HepG2 (cell line): ENCODE data around the gene GPS1. TPM values are rescaled to one million over a fixed set of nuclear protein-coding genes. Genes with fewer than 3 reads are reported as not detected.
A peak's percentile ranks its signal among the peaks of the same experiment; 100 is the strongest.

Experiments
- AHR ChIP-seq: IDR thresholded peaks from 2 replicates; pipeline ENCODE4 v1.6.1; 2018; ENCODE audit warnings: missing genetic modification reagents, missing compliant biosample characterization
- ATF7-NPFF ChIP-seq: sonication (generic); formaldehyde crosslinking; IDR thresholded peaks from 2 replicates; pipeline ENCODE4 v1.8.1; 2023; ENCODE audit warnings: mild to moderate bottlenecking, low read depth, missing genetic modification reagents, moderate library complexity
- CAMTA2 ChIP-seq: sonication (generic); formaldehyde crosslinking; IDR thresholded peaks from 2 replicates; pipeline ENCODE4 v1.4.0; 2020; ENCODE audit warnings: mild to moderate bottlenecking, missing genetic modification reagents, borderline replicate concordance
- ELF1 ChIP-seq: sonication (generic); formaldehyde crosslinking; IDR thresholded peaks from 2 replicates; pipeline ENCODE4 v1.4.0; 2020; ENCODE audit warnings: missing genetic modification reagents
- GZF1 ChIP-seq: sonication (generic); formaldehyde crosslinking; IDR thresholded peaks from 2 replicates; pipeline ENCODE4 v1.5.1; 2020; ENCODE audit warnings: mild to moderate bottlenecking, missing genetic modification reagents
- KDM3A ChIP-seq: IDR thresholded peaks from 2 replicates; pipeline ENCODE4 v1.6.1; 2018; ENCODE audit warnings: low read depth, missing compliant biosample characterization
- PRPF4 ChIP-seq: fragments of 200-400 bp; formaldehyde crosslinking; IDR thresholded peaks from 2 replicates; pipeline ENCODE4 v1.6.1; 2016; ENCODE audit warnings: low read length, low read depth; ENCODE audit not compliant: poor library complexity, severe bottlenecking
- PTBP1 ChIP-seq: fragments of 200-400 bp; formaldehyde crosslinking; IDR thresholded peaks from 2 replicates; pipeline ENCODE4 v1.6.1; 2018; ENCODE audit warnings: low read length, low read depth; ENCODE audit not compliant: poor library complexity, severe bottlenecking
- SKIL ChIP-seq: sonication (generic); formaldehyde crosslinking; IDR thresholded peaks from 2 replicates; pipeline ENCODE4 v1.8.0; 2022; ENCODE audit warnings: missing genetic modification reagents, mild to moderate bottlenecking, moderate library complexity, borderline replicate concordance
- SMAD1 ChIP-seq: sonication (generic); formaldehyde crosslinking; IDR thresholded peaks from 2 replicates; pipeline ENCODE4 v1.4.0; 2020; ENCODE audit warnings: missing genetic modification reagents, low read depth, mild to moderate bottlenecking, borderline replicate concordance
- SNAPC2 ChIP-seq: sonication (generic); formaldehyde crosslinking; IDR thresholded peaks from 2 replicates; pipeline ENCODE4 v1.8.1; 2022; ENCODE audit warnings: mild to moderate bottlenecking, missing genetic modification reagents
- SRY ChIP-seq: sonication (generic); formaldehyde crosslinking; IDR thresholded peaks from 2 replicates; pipeline ENCODE4 v1.8.0; 2022; ENCODE audit warnings: mild to moderate bottlenecking, missing genetic modification reagents
- TBP ChIP-seq: sonication (generic); formaldehyde crosslinking; IDR thresholded peaks from 2 replicates; pipeline ENCODE4 v1.5.0; 2020; ENCODE audit warnings: missing genetic modification reagents
- TRAFD1 ChIP-seq: sonication (generic); formaldehyde crosslinking; IDR thresholded peaks from 2 replicates; pipeline ENCODE4 v1.5.1; 2020; ENCODE audit warnings: missing genetic modification reagents, mild to moderate bottlenecking, borderline replicate concordance
- ZNF136 ChIP-seq: sonication (generic); formaldehyde crosslinking; IDR thresholded peaks from 2 replicates; pipeline ENCODE4 v1.8.1; 2022; ENCODE audit warnings: low read depth, mild to moderate bottlenecking, moderate library complexity, missing genetic modification reagents
- ZNF761 ChIP-seq: sonication (generic); formaldehyde crosslinking; conservative IDR thresholded peaks from 2 replicates; pipeline ENCODE4 v1.4.0; 2020; ENCODE audit warnings: mild to moderate bottlenecking, missing genetic modification reagents
- ZNF773 ChIP-seq: sonication (generic); formaldehyde crosslinking; IDR thresholded peaks from 2 replicates; pipeline ENCODE4 v1.4.0; 2020; ENCODE audit warnings: missing genetic modification reagents, borderline replicate concordance
- ZNF816 ChIP-seq: sonication (generic); formaldehyde crosslinking; IDR thresholded peaks from 2 replicates; pipeline ENCODE4 v1.8.0; 2022; ENCODE audit warnings: missing genetic modification reagents, mild to moderate bottlenecking, borderline replicate concordance
- polyA plus RNA-seq, 8 experiments: library from polyadenylated mRNA; depleted of rRNA in 3 of 8; stranded (reverse) in 7 of 8; unstranded in 1 of 8; fragments of >200 nt; fragmentation: Illumina TruSeq in 4 of 8; extraction: Trizol in 4 of 8; gene quantifications; 2 replicates each; pipeline versions ENCODE4 v1.2.1 to v1.2.3, GENCODE V29; 2011 to 2016; ENCODE audit warnings: low read depth in 4 of 8, missing spikeins in 1 of 8, mixed read lengths in 1 of 8; ENCODE audit not compliant: insufficient read depth in 1 of 8
- total RNA-seq, 5 experiments: library from RNA; depleted of rRNA; stranded (reverse); fragments of >200 nt; fragmentation: Illumina TruSeq; extraction: Trizol; gene quantifications; 2 replicates each; pipeline ENCODE4 v1.2.3, GENCODE V29; 2016; ENCODE audit warnings: low read depth in 1 of 5
- TF ChIP-seq, protein P1 (sequence below): sonication (generic); formaldehyde crosslinking; IDR thresholded peaks from 2 replicates; pipeline ENCODE4 v1.5.1; 2020; ENCODE audit warnings: mild to moderate bottlenecking, missing genetic modification reagents, borderline replicate concordance
- TF ChIP-seq, protein P2 (sequence below): IDR thresholded peaks from 2 replicates; pipeline ENCODE4 v1.6.1; 2016; ENCODE audit warnings: mild to moderate bottlenecking
- TF ChIP-seq, protein P3 (sequence below): sonication (generic); formaldehyde crosslinking; IDR thresholded peaks from 2 replicates; pipeline ENCODE4 v1.8.1; 2023; ENCODE audit warnings: mild to moderate bottlenecking, missing genetic modification reagents

GPS1 gene
- total and polyA plus RNA-seq, 2 of the 13 experiments (the other 11 are each of a cell fraction or from before 2014, with no cell fraction given) = 124 to 128 TPM

- TF ChIP-seq ZNF773 (CRISPR knock-in tag) (no peak), AHR (CRISPR knock-in tag) (no peak), SMAD1 (CRISPR knock-in tag) (no peak), CAMTA2 (CRISPR knock-in tag) (no peak), TRAFD1 (CRISPR knock-in tag) (no peak), SNAPC2 (CRISPR knock-in tag) (no peak), GZF1 (CRISPR knock-in tag) (peak; percentile 27; the same call in 1 of the 2 replicates), ZNF136 (CRISPR knock-in tag) (no peak), PTBP1 (no peak), ATF7-NPFF (CRISPR knock-in tag) (0 out of 2 replicates have a peak, but pooled peaks have one; percentile 1), TBP (no peak), ELF1 (CRISPR knock-in tag) (no peak), ZNF816 (CRISPR knock-in tag) (no peak), SRY (CRISPR knock-in tag) (no peak), PRPF4 (no peak), SKIL (no peak), ZNF761 (CRISPR knock-in tag) (no peak), KDM3A (no peak)
- TF ChIP-seq, protein P1, sequence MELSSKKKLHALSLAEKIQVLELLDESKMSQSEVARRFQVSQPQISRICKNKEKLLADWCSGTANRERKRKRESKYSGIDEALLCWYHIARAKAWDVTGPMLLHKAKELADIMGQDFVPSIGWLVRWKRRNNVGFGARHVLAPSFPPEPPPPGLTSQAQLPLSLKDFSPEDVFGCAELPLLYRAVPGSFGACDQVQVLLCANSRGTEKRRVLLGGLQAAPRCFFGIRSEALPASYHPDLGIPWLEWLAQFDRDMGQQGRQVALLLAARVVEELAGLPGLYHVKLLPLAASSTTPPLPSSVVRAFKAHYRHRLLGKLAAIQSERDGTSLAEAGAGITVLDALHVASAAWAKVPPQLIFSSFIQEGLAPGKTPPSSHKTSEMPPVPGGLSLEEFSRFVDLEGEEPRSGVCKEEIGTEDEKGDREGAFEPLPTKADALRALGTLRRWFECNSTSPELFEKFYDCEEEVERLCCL (CRISPR knock-in tag) = no peak
- TF ChIP-seq, protein P2, sequence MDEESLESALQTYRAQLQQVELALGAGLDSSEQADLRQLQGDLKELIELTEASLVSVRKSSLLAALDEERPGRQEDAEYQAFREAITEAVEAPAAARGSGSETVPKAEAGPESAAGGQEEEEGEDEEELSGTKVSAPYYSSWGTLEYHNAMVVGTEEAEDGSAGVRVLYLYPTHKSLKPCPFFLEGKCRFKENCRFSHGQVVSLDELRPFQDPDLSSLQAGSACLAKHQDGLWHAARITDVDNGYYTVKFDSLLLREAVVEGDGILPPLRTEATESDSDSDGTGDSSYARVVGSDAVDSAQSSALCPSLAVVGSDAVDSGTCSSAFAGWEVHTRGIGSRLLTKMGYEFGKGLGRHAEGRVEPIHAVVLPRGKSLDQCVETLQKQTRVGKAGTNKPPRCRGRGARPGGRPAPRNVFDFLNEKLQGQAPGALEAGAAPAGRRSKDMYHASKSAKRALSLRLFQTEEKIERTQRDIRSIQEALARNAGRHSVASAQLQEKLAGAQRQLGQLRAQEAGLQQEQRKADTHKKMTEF (CRISPR knock-in tag) = no peak
- TF ChIP-seq, protein P3, sequence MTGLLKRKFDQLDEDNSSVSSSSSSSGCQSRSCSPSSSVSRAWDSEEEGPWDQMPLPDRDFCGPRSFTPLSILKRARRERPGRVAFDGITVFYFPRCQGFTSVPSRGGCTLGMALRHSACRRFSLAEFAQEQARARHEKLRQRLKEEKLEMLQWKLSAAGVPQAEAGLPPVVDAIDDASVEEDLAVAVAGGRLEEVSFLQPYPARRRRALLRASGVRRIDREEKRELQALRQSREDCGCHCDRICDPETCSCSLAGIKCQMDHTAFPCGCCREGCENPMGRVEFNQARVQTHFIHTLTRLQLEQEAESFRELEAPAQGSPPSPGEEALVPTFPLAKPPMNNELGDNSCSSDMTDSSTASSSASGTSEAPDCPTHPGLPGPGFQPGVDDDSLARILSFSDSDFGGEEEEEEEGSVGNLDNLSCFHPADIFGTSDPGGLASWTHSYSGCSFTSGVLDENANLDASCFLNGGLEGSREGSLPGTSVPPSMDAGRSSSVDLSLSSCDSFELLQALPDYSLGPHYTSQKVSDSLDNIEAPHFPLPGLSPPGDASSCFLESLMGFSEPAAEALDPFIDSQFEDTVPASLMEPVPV (CRISPR knock-in tag) = 0 out of 2 replicates have a peak, but pooled peaks have one; percentile 34
Measured at GRCh38 chr17:82077617-82078358, 26.1 kb downstream of the GPS1 start (continued).
